ENCODE results near the gene SPOP. TPM values are rescaled to one million over a fixed set of nuclear protein-coding genes. Genes with fewer than 3 reads are reported as not detected.

The SPOP gene
- total RNA-seq, 1 donor from 2014 or later: 48.6 TPM

- Mint-ChIP-seq H3K4me3 (ENCODE audit: unreplicated experiment) (no peak overlapping the region), H3K27ac (ENCODE audit: unreplicated experiment) (peak overlapping the region; percentile 85), H3K4me1 (ENCODE audit: low read depth, unreplicated experiment) (peaks cover 41% of the 10 kb centered on the region), H3K27me3 (ENCODE audit: low read depth, unreplicated experiment) (no peaks in the 10 kb centered on the region), H3K9me3 (ENCODE audit: unreplicated experiment) (peaks cover 5% of the 10 kb centered on the region), H3K36me3 (ENCODE audit: low read depth, unreplicated experiment) (peaks cover 6% of the 10 kb centered on the region)
- H3K4me1 ChIP-seq (ENCODE audit: insufficient read depth, low read length): peaks cover 29% of the 10 kb centered on the region
- H3K79me2 ChIP-seq (ENCODE audit: insufficient read depth, low read length): peaks cover 48% of the 10 kb centered on the region
- H3K27me3 ChIP-seq (ENCODE audit: insufficient read depth, low read length): no peaks in the 10 kb centered on the region
- peak overlapping the region; percentile 61 for H3K27ac ChIP-seq (ENCODE audit: low read depth, low read length)
- no peak overlapping the region for H2AFZ ChIP-seq (ENCODE audit: low read depth, low read length)
- FAIRE-seq: no peak
- H3K4me2 ChIP-seq (ENCODE audit: low read length): peak overlapping the region; percentile 60
- no peak overlapping the region for H3K9ac ChIP-seq (ENCODE audit: low read length)
- H4K20me1 ChIP-seq (ENCODE audit: insufficient read depth, low read length): no peaks in the 10 kb centered on the region
- no peaks in the 10 kb centered on the region for H3K36me3 ChIP-seq (ENCODE audit: insufficient read depth, low read length)
- H3K9me3 ChIP-seq (ENCODE audit: insufficient read depth, low read depth, low read length): no peaks in the 10 kb centered on the region
- peak; percentile 59 for DNase-seq (ENCODE audit: low read depth)
- no peak for TF ChIP-seq EZH2 (IDR thresholded peaks at IDR 0.05; ENCODE audit: insufficient read depth, low read length)
- TF ChIP-seq CTCF (IDR thresholded peaks at IDR 0.05; ENCODE audit: insufficient read depth, low read depth, low read length): no peak
- no peak overlapping the region for H3K4me3 ChIP-seq (ENCODE audit: insufficient read depth, low read depth, low read length)
Measured at GRCh38 chr17:49637050-49637449, 40.8 kb downstream of the SPOP start.

DNA sequence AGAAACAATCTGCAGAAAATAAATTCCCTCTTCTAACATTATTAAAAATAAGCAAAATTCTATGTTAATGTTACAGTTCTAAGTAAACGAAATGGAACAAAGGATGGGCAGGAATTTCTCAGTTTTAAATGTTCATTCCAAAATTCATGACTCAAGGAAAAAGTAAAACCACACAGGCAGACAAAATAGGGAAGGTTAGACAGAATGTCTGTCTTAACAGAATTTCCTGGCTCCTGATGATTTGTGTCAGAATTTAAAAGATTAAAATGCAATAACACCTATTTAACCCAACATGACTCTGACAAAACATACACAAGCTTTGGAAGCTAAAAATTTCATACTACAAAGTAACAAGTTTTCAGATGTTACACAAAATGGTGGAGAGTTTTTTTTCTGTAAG is 42.8 kb downstream of the SPOP start:
- DNase-seq (ENCODE audit: low read depth) (peak; percentile 43), FAIRE-seq (no peak)
- Histone ChIP-seq H3K27me3 (ENCODE audit: insufficient read depth, low read length) (no peaks in the 10 kb centered on the region), H2AFZ (ENCODE audit: low read depth, low read length) (no peak overlapping the region), H3K4me1 (ENCODE audit: insufficient read depth, low read length) (peaks cover 33% of the 10 kb centered on the region), H3K36me3 (ENCODE audit: insufficient read depth, low read length) (no peaks in the 10 kb centered on the region), H3K9me3 (ENCODE audit: insufficient read depth, low read depth, low read length) (no peaks in the 10 kb centered on the region), H4K20me1 (ENCODE audit: insufficient read depth, low read length) (peaks cover 4% of the 10 kb centered on the region), H3K9ac (ENCODE audit: low read length) (peak overlapping the region; percentile 24), H3K27ac (ENCODE audit: low read depth, low read length) (peak overlapping the region; percentile 29), H3K79me2 (ENCODE audit: insufficient read depth, low read length) (peaks cover 49% of the 10 kb centered on the region), H3K4me2 (ENCODE audit: low read length) (peak overlapping the region; percentile 9), H3K4me3 (ENCODE audit: insufficient read depth, low read depth, low read length) (no peak overlapping the region)
- H3K27me3 Mint-ChIP-seq (ENCODE audit: low read depth, unreplicated experiment): no peaks in the 10 kb centered on the region
- peaks cover 54% of the 10 kb centered on the region for H3K4me1 Mint-ChIP-seq (ENCODE audit: low read depth, unreplicated experiment)
- TF ChIP-seq EZH2 (IDR thresholded peaks at IDR 0.05; ENCODE audit: insufficient read depth, low read length) (no peak), CTCF (IDR thresholded peaks at IDR 0.05; ENCODE audit: insufficient read depth, low read depth, low read length) (no peak)
- H3K27ac Mint-ChIP-seq (ENCODE audit: unreplicated experiment): peak overlapping the region; percentile 89
- H3K4me3 Mint-ChIP-seq (ENCODE audit: unreplicated experiment): peak overlapping the region; percentile 34
- H3K9me3 Mint-ChIP-seq (ENCODE audit: unreplicated experiment): peaks cover 5% of the 10 kb centered on the region
- H3K36me3 Mint-ChIP-seq (ENCODE audit: low read depth, unreplicated experiment): peaks cover 4% of the 10 kb centered on the region

GRCh38 chr17:49634485-49634860 is 43.4 kb downstream of the SPOP start:
- H3K9me3 Mint-ChIP-seq (ENCODE audit: unreplicated experiment): peaks cover 5% of the 10 kb centered on the region

More at GRCh38 chr17:49634485-49634860, 43.4 kb downstream of the SPOP start:
- H3K27ac ChIP-seq (ENCODE audit: low read depth, low read length): peak overlapping the region; percentile 29
- H3K27me3 Mint-ChIP-seq (ENCODE audit: low read depth, unreplicated experiment): no peaks in the 10 kb centered on the region
- peak overlapping the region; percentile 9 for H3K4me2 ChIP-seq (ENCODE audit: low read length)
- no peak overlapping the region for H3K4me3 Mint-ChIP-seq (ENCODE audit: unreplicated experiment)
- H3K36me3 Mint-ChIP-seq (ENCODE audit: low read depth, unreplicated experiment): peaks cover 4% of the 10 kb centered on the region
- no peaks in the 10 kb centered on the region for H3K9me3 ChIP-seq (ENCODE audit: insufficient read depth, low read depth, low read length)
- H3K4me1 ChIP-seq (ENCODE audit: insufficient read depth, low read length): peaks cover 33% of the 10 kb centered on the region
- no peak overlapping the region for H2AFZ ChIP-seq (ENCODE audit: low read depth, low read length)
- TF ChIP-seq CTCF (IDR thresholded peaks at IDR 0.05; ENCODE audit: insufficient read depth, low read depth, low read length) (no peak), EZH2 (IDR thresholded peaks at IDR 0.05; ENCODE audit: insufficient read depth, low read length) (no peak)
- H3K27me3 ChIP-seq (ENCODE audit: insufficient read depth, low read length): no peaks in the 10 kb centered on the region
- DNase-seq (ENCODE audit: low read depth) (no peak), FAIRE-seq (no peak)
- H3K79me2 ChIP-seq (ENCODE audit: insufficient read depth, low read length): peaks cover 44% of the 10 kb centered on the region
- peak overlapping the region; percentile 24 for H3K9ac ChIP-seq (ENCODE audit: low read length)
- no peaks in the 10 kb centered on the region for H3K36me3 ChIP-seq (ENCODE audit: insufficient read depth, low read length)
- H3K4me3 ChIP-seq (ENCODE audit: insufficient read depth, low read depth, low read length): no peak overlapping the region
- H3K4me1 Mint-ChIP-seq (ENCODE audit: low read depth, unreplicated experiment): peaks cover 60% of the 10 kb centered on the region
- H3K27ac Mint-ChIP-seq (ENCODE audit: unreplicated experiment): peak overlapping the region; percentile 89
- H4K20me1 ChIP-seq (ENCODE audit: insufficient read depth, low read length): peaks cover 8% of the 10 kb centered on the region
